Vagina (tissue), 2 donors: ENCODE measurements around the gene SVEP1.

ENCODE experiments used
- POLR2A ChIP-seq, 2 donors: fragments of 450-650 bp; IDR thresholded peaks; one replicate each; pipeline ENCODE4 v1.6.1; 2017; ENCODE audit warnings: antibody characterized with exemption in 2 of 2, mild to moderate bottlenecking in 2 of 2, moderate library complexity in 2 of 2
- POLR2AphosphoS5 ChIP-seq, 2 donors: sonication (generic); formaldehyde crosslinking; IDR thresholded peaks; one replicate each; pipeline ENCODE4 v1.9.0; 2017; ENCODE audit warnings: antibody characterized with exemption in 2 of 2, mild to moderate bottlenecking in 2 of 2, low read depth in 1 of 2; ENCODE audit not compliant: insufficient read depth in 1 of 2
- TF ChIP-seq, protein P1 (sequence below), 3 experiments: fragments of 450-650 bp in 2 of 3; fragments of 200-600 bp in 1 of 3; sonication (generic) in 1 of 3; IDR thresholded peaks; one replicate each; pipeline ENCODE4 v1.5.1; 2017 to 2019; ENCODE audit warnings: antibody characterized with exemption in 3 of 3, mild to moderate bottlenecking in 2 of 3, moderate library complexity in 2 of 3

DNA sequence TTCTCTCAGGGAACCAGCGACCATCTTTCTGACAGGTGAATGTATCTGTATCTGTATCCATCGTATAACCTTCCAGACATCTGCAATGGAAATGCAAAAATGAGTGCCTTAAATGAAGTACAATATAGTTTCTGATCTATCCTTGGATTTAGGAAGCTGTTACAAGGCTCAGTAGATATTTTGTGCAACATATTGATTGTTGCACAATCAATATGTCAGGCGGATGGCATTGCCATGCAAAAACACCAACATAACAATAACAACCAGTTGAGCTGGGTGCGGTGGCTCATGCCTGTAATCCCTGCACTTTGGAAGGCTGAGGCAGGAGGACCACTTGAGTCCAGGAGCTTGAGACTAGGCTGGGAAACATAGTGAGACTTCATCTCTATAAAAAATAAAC, 175.1 kb downstream of the SVEP1 start:
- TF ChIP-seq, protein P1, sequence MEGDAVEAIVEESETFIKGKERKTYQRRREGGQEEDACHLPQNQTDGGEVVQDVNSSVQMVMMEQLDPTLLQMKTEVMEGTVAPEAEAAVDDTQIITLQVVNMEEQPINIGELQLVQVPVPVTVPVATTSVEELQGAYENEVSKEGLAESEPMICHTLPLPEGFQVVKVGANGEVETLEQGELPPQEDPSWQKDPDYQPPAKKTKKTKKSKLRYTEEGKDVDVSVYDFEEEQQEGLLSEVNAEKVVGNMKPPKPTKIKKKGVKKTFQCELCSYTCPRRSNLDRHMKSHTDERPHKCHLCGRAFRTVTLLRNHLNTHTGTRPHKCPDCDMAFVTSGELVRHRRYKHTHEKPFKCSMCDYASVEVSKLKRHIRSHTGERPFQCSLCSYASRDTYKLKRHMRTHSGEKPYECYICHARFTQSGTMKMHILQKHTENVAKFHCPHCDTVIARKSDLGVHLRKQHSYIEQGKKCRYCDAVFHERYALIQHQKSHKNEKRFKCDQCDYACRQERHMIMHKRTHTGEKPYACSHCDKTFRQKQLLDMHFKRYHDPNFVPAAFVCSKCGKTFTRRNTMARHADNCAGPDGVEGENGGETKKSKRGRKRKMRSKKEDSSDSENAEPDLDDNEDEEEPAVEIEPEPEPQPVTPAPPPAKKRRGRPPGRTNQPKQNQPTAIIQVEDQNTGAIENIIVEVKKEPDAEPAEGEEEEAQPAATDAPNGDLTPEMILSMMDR (IDR thresholded peaks at IDR 0.05), result no peak
- TF ChIP-seq POLR2AphosphoS5 (IDR thresholded peaks at IDR 0.05; ENCODE audit: insufficient read depth in 1 of 2, low read depth in 1 of 2) (no peak), POLR2A (IDR thresholded peaks at IDR 0.05) (no peak)
